Suprapubic skin (tissue), 3 donors: ENCODE measurements around the gene ARID1B.

Experiments used
- CTCF ChIP-seq, 2 donors: fragments of 200-600 bp in 1 of 2; fragments of 450-650 bp in 1 of 2; sonication (generic) in 1 of 2; IDR thresholded peaks; one replicate each; pipeline ENCODE4 v1.5.1; 2016 to 2019; ENCODE audit warnings: antibody characterized with exemption in 2 of 2, mild to moderate bottlenecking in 1 of 2, moderate library complexity in 1 of 2
- EP300 ChIP-seq: sonication (generic); formaldehyde crosslinking; IDR thresholded peaks from one replicate; pipeline ENCODE4 v1.6.1; 2017; ENCODE audit warnings: antibody characterized with exemption

DNA sequence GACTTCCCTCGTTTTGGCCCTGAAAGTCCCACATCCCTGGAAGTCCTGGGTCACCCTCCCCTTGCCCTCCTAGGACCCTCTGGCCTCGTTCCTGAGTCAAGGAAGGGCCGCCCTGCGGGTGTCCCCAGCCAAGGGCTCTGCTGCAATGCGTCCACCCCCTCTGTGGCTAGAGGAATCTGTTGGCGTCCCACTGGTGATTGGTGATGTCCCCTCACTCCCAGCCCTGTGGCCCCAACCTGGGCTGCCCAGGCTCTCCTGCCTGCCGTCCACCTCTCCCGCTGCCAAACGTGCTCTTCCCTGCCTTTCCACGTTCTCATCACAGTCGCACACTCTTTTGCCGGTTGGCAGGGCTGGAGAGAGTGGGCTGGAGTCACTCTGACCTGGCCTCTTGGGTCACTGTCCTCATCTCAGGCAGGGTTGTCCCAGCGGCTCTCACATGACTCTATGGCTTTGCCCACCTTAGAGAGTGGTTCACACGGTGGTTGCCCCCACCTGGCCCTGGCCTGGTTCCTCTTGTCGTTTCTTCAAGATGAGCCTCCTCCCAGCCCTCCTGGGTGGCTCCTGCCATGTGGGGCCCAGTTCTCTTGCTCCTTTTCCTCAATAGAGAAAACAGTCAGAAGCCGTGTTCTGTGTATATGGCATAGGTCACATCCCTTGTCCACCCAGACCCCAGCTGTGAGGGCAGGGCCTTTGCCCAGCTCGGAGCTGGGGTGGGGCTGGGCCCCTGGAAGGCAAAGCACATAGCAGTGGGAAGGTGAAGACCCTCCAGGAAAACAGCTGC, 445.2 kb downstream of the ARID1B start:
- TF ChIP-seq EP300 (no peak), CTCF (IDR thresholded peaks at IDR 0.05) (no peak)
